ENCODE data around the gene GRIK2. TPM values are rescaled to one million over a fixed set of nuclear protein-coding genes. Genes with fewer than 3 reads are reported as not detected.

Gene GRIK2
- total RNA-seq, 1 experiment from 2014 or later, result 0.70 TPM

DNA sequence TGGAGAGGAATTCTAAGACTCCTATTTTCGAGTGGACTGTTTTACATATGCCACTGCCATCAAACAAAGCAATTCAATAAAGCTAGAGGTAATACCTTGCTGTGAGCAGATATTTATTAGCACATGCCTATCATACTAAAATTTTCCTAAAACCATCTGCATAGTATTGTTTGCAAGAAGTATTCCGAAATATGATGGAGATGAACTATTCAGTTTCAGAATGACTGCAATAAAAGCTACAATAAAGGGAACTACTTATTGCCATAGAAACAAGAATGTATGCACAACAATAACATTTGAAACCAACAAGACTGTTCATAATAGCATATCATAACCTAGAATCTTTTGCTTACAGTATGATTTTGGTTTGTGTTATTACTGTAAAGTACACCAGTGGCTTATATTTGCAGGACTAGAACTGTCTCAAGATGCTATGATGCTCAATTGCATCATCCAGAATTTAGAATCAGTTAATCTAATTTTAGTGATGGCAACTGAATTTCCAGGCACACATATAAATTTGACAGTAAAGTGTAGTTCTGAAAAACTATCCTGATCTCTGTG, 144.3 kb downstream of the GRIK2 start:
- no peak overlapping the region for H3K14ac ChIP-seq (ENCODE audit: insufficient read depth, low read length)
- H2BK120ac ChIP-seq (ENCODE audit: low read depth, low read length, poor library complexity, severe bottlenecking), result no peak overlapping the region
- H3K4me3 Mint-ChIP-seq, result no peak overlapping the region
- no peak for DNase-seq
- no peak overlapping the region for H2BK5ac ChIP-seq (ENCODE audit: insufficient read length, low read length)
- H3K27me3 ChIP-seq (ENCODE audit: insufficient read depth, low read length), result no peaks in the 10 kb centered on the region
- no peak overlapping the region for H4K91ac ChIP-seq (ENCODE audit: insufficient read length, low read depth, low read length)
- H4K20me1 ChIP-seq (ENCODE audit: control insufficient read depth, insufficient read depth, insufficient read length), result no peaks in the 10 kb centered on the region
- H3K27me3 Mint-ChIP-seq (ENCODE audit: low read depth), result no peaks in the 10 kb centered on the region
- no peak overlapping the region for H3K56ac ChIP-seq (ENCODE audit: insufficient read length, low read depth, low read length)
- H3K4ac ChIP-seq (ENCODE audit: low read depth, low read length), result no peak overlapping the region
- H3K9ac ChIP-seq (ENCODE audit: extremely low read depth, insufficient read length, low read length), result no peak overlapping the region
- no peak overlapping the region for H3K4me2 ChIP-seq (ENCODE audit: insufficient read depth, insufficient read length, low read length)
- H2BK12ac ChIP-seq (ENCODE audit: insufficient read length, low read depth, low read length), result no peak overlapping the region
- no peak overlapping the region for H2AFZ ChIP-seq (ENCODE audit: low read length)
- H3K27ac ChIP-seq (ENCODE audit: insufficient read length, low read depth, low read length), result no peak overlapping the region
- no peak overlapping the region for H3T11ph ChIP-seq (ENCODE audit: low read length)
- no peak overlapping the region for H3K23ac ChIP-seq (ENCODE audit: insufficient read length, low read depth, low read length)
- H2BK20ac ChIP-seq (ENCODE audit: low read depth, low read length, poor library complexity, severe bottlenecking), result no peak overlapping the region
- no peaks in the 10 kb centered on the region for H3K36me3 Mint-ChIP-seq (ENCODE audit: insufficient read depth in 1 of 3, low read depth in 3 of 3)
- no CpG with 5 or more reads among the region's 2 CpGs for WGBS (ENCODE audit: extremely low coverage, insufficient read length, low lambda C conversion rate)
- H2BK15ac ChIP-seq (ENCODE audit: low read depth, low read length), result no peak overlapping the region
- no peak overlapping the region for H3K27ac Mint-ChIP-seq
- peaks cover 3 to 4% of the 10 kb centered on the region in 2 experiments; a peak in 3 of 4 replicates for H3K4me1 Mint-ChIP-seq
- no peak overlapping the region for H4K5ac ChIP-seq (ENCODE audit: insufficient read length, low read depth, low read length)
- H2AK5ac ChIP-seq (ENCODE audit: insufficient read length, low read length), result no peak overlapping the region
- H3K79me2 ChIP-seq (ENCODE audit: insufficient read depth, low read length), result no peaks in the 10 kb centered on the region
- no peaks in the 10 kb centered on the region for H3K79me1 ChIP-seq (ENCODE audit: insufficient read depth, low read depth, low read length, poor library complexity, severe bottlenecking)
- no peaks in the 10 kb centered on the region for H3K9me3 ChIP-seq (ENCODE audit: control insufficient read depth, low read depth, low read length)
- no peaks in the 10 kb centered on the region for H3K9me3 Mint-ChIP-seq
- TF ChIP-seq, protein P1, sequence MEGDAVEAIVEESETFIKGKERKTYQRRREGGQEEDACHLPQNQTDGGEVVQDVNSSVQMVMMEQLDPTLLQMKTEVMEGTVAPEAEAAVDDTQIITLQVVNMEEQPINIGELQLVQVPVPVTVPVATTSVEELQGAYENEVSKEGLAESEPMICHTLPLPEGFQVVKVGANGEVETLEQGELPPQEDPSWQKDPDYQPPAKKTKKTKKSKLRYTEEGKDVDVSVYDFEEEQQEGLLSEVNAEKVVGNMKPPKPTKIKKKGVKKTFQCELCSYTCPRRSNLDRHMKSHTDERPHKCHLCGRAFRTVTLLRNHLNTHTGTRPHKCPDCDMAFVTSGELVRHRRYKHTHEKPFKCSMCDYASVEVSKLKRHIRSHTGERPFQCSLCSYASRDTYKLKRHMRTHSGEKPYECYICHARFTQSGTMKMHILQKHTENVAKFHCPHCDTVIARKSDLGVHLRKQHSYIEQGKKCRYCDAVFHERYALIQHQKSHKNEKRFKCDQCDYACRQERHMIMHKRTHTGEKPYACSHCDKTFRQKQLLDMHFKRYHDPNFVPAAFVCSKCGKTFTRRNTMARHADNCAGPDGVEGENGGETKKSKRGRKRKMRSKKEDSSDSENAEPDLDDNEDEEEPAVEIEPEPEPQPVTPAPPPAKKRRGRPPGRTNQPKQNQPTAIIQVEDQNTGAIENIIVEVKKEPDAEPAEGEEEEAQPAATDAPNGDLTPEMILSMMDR (conservative IDR thresholded peaks at IDR 0.05), result no peak
- no peak overlapping the region for H4K8ac ChIP-seq (replicated peaks; ENCODE audit: insufficient read length, low read depth, low read length)
- H3K18ac ChIP-seq (ENCODE audit: insufficient read length, low read depth, low read length), result no peak overlapping the region
- H3K23me2 ChIP-seq (ENCODE audit: insufficient read length, low read depth, low read length, poor library complexity, severe bottlenecking), result no peaks in the 10 kb centered on the region
- H3K4me1 ChIP-seq (ENCODE audit: insufficient read depth, low read length), result no peaks in the 10 kb centered on the region

Data from H9 (cell line).